Epithelial cell of proximal tubule (primary cell): ENCODE results near the gene DNTT. TPM values are rescaled to one million over a fixed set of nuclear protein-coding genes. Genes with fewer than 3 reads are reported as not detected.

Source experiments
- total RNA-seq: library from RNA; depleted of rRNA; stranded (reverse); fragments of >200 nt; gene quantifications from 2 replicates; pipeline ENCODE4 v1.2.3, GENCODE V29; 2015

Gene DNTT
- total RNA-seq, 1 donor from 2014 or later: not detected

Other genes starting within 250 kb of the DNTT start
- 9.1 and 10.6 TPM in 2 replicates for gene ZNF518A, start 174.1 kb upstream of the DNTT start, total RNA-seq
- 0.12 and 0.29 TPM in 2 replicates for gene BLNK, start 32.9 kb upstream of the DNTT start, total RNA-seq
- not detected in 2 replicates for gene OPALIN, start 54.6 kb downstream of the DNTT start, total RNA-seq
- 3.3 and 6.7 TPM in 2 replicates for gene TLL2, start 209.5 kb downstream of the DNTT start, total RNA-seq